HG03097 (cell line): ENCODE measurements around the gene PCDHB10.

ENCODE experiments used
- ATAC-seq: cut with Tn5 transposase; IDR thresholded peaks from one replicate; pipeline ENCODE4 v1.9.1; 2021; ENCODE audit not compliant: unreplicated experiment, low FRiP score

The PCDHB10 gene

GRCh38 chr5:141236516-141237313 is 44.6 kb downstream of the PCDHB10 start:
- ATAC-seq: no peak

DNA sequence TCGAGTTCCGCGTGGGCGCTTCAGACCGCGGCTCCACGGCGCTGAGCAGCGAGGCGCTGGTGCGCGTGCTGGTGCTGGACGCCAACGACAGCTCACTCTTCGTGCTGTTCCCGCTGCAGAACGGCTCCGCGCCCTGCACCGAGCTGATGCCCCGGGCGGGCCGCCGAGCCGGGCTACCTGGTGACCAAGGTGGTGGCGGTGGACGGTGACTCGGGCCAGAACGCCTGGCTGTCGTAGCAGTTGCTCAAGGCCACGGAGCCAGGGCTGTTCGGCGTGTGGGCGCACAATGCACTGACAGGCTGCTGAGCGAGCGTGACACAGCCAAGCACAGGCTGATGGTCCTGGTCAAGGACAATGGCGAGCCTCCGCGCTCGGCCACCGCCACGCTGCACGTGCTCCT is 49.3 kb downstream of the PCDHB10 start:
- ATAC-seq: no peak
